Endothelial cell of umbilical vein (primary cell): ENCODE results near the gene ATP2B2. TPM values are rescaled to one million over a fixed set of nuclear protein-coding genes. Genes with fewer than 3 reads are reported as not detected.

Source experiments
- BruUV-seq: library from RNA; stranded (reverse); fragments of 400-500 nt; replicated peaks from 2 replicates; lab custom pipeline; 2021; lab: Mats Ljungman, UMichigan
- CTCF ChIA-PET: fragments of 300-600, 350-600 bp; sonication (Branson Sonifier 250); formaldehyde crosslinking; loops from one replicate; lab custom pipeline; 2021; ENCODE audit warnings: antibody characterized with exemption, inconsistent platforms; lab: Charles Lee
- POLR2A ChIA-PET: fragments of 300-600, 350-600 bp; sonication (Branson Sonifier 250); formaldehyde crosslinking; loops from one replicate; lab custom pipeline; 2021; ENCODE audit warnings: antibody characterized with exemption, inconsistent platforms; lab: Charles Lee
- DNase-seq: peaks from one replicate; pipeline ENCODE4 v3.0.0-alpha.2; 2011; ENCODE audit warnings: low read depth, low spot score
- FAIRE-seq: peaks from 2 replicates; lab custom pipeline; 2011; peaks lifted over from hg19 to GRCh38; lab: Jason Lieb, UNC
- H2AFZ ChIP-seq: 2 replicates; pipeline ENCODE4 v1.6.0; 2012; ENCODE audit warnings: low read depth, low read length, control low read depth, inconsistent platforms
- H3K27ac ChIP-seq: 2 replicates; pipeline ENCODE4 v1.5.1; 2011; ENCODE audit warnings: low read depth, mild to moderate bottlenecking, control low read depth, low read length, moderate library complexity; ENCODE audit not compliant: insufficient read depth
- H3K27me3 ChIP-seq, 2 experiments: 2 replicates each; pipeline versions ENCODE4 v1.6.0 to v1.6.1; 2011; ENCODE audit warnings: low read length in 2 of 2, mixed read lengths in 1 of 2; ENCODE audit not compliant: control insufficient read depth in 2 of 2, insufficient read depth in 2 of 2
- H3K36me3 ChIP-seq, 2 experiments: 2 replicates in 1 of 2; 3 replicates in 1 of 2; pipeline ENCODE4 v1.5.1; 2011; ENCODE audit warnings: low read length in 2 of 2, mild to moderate bottlenecking in 1 of 2, moderate library complexity in 1 of 2; ENCODE audit not compliant: control insufficient read depth in 2 of 2, insufficient read depth in 2 of 2; ENCODE audit errors: extremely low read depth in 1 of 2
- H3K4me1 ChIP-seq: 3 replicates; pipeline ENCODE4 v1.5.1; 2011; ENCODE audit warnings: mild to moderate bottlenecking, low read length; ENCODE audit not compliant: control insufficient read depth, insufficient read depth; ENCODE audit errors: extremely low read depth
- H3K4me2 ChIP-seq: 2 replicates; pipeline ENCODE4 v1.6.1; 2011; ENCODE audit warnings: low read length, control low read depth, mixed read lengths; ENCODE audit not compliant: insufficient read depth
- H3K4me3 ChIP-seq, 3 experiments: fragments of 200-600 bp in 1 of 3; sonication (generic), shearing (Covaris generic) in 1 of 3; replicated peaks in 1 of 3; 2 replicates each; pipeline ENCODE4 v1.5.1; 2011 to 2016; ENCODE audit warnings: control low read depth in 3 of 3, low read length in 3 of 3, mild to moderate bottlenecking in 2 of 3, inconsistent platforms in 1 of 3, low read depth in 1 of 3, moderate library complexity in 1 of 3; ENCODE audit not compliant: insufficient read depth in 1 of 3
- H3K79me2 ChIP-seq: 2 replicates; pipeline ENCODE4 v1.6.0; 2012; ENCODE audit warnings: low read length, inconsistent platforms; ENCODE audit not compliant: control insufficient read depth, insufficient read depth
- H3K9ac ChIP-seq: replicated peaks from 2 replicates; pipeline ENCODE3; 2011; ENCODE audit warnings: low read length, control low read depth; ENCODE audit not compliant: insufficient read depth; ENCODE audit errors: extremely low read depth
- H3K9me1 ChIP-seq: replicated peaks from 3 replicates; pipeline ENCODE4 v1.6.0; 2011; ENCODE audit warnings: mild to moderate bottlenecking, low read length; ENCODE audit not compliant: control insufficient read depth, insufficient read depth; ENCODE audit errors: extremely low read depth
- H3K9me3 ChIP-seq: replicated peaks from 2 replicates; pipeline ENCODE4 v1.5.1; 2012; ENCODE audit warnings: low read length, inconsistent platforms; ENCODE audit not compliant: control insufficient read depth, insufficient read depth
- H4K20me1 ChIP-seq: replicated peaks from 2 replicates; pipeline ENCODE3; 2011; ENCODE audit warnings: mild to moderate bottlenecking, low read length; ENCODE audit not compliant: control insufficient read depth, insufficient read depth; ENCODE audit errors: extremely low read depth
- EZH2 ChIP-seq: IDR thresholded peaks from 2 replicates; pipeline ENCODE4 v1.6.1; 2012; ENCODE audit warnings: borderline replicate concordance, low read depth, mild to moderate bottlenecking, moderate library complexity, low read length, inconsistent platforms; ENCODE audit not compliant: severe bottlenecking
- FOS ChIP-seq: IDR thresholded peaks from 2 replicates; pipeline ENCODE4 v1.6.1; 2011; ENCODE audit warnings: mild to moderate bottlenecking, low read length, moderate library complexity, borderline replicate concordance; ENCODE audit not compliant: insufficient read depth
- GATA2 ChIP-seq: IDR thresholded peaks from 2 replicates; pipeline ENCODE4 v1.7.0; 2011; ENCODE audit warnings: low read depth, mild to moderate bottlenecking, moderate library complexity, mixed read lengths, low read length; ENCODE audit not compliant: insufficient read length, insufficient read depth
- JUN ChIP-seq: IDR thresholded peaks from 2 replicates; pipeline ENCODE4 v1.6.1; 2011; ENCODE audit warnings: borderline replicate concordance, low read depth; ENCODE audit not compliant: insufficient read length, insufficient read depth
- MYC ChIP-seq: IDR thresholded peaks from one replicate; pipeline ENCODE4 v1.6.1; 2011; ENCODE audit warnings: mild to moderate bottlenecking, low read depth, low read length
- POLR2A ChIP-seq: IDR thresholded peaks from 2 replicates; pipeline ENCODE4 v1.6.1; 2012; ENCODE audit warnings: low read depth, mild to moderate bottlenecking, control low read depth, low read length
- POLR2AphosphoS5 ChIP-seq: IDR thresholded peaks from 2 replicates; pipeline ENCODE4 v1.6.1; 2012; ENCODE audit warnings: low read depth, mild to moderate bottlenecking, control low read depth, low read length, moderate library complexity; ENCODE audit not compliant: insufficient read depth
- dilution Hi-C: fragments of 300-500 bp; cut with MboI; formaldehyde crosslinking; loops from one replicate; pipeline ENCODE4 v1.15.0; 2019; ENCODE audit warnings: low sequenced_read_pairs; ENCODE audit not compliant: extremely low pct_ligation_motif_present
- intact Hi-C: fragments of 100-400 bp; cut with micrococcal nuclease; formaldehyde crosslinking; loops from one replicate; pipeline ENCODE4 v1.10.0; 2022
- polyA plus RNA-seq, 4 experiments: library from polyadenylated mRNA; depleted of rRNA in 3 of 4; stranded (reverse) in 3 of 4; unstranded in 1 of 4; fragments of >200 nt; gene quantifications; 2 replicates each; pipeline versions ENCODE4 v1.2.1 to v1.2.3, GENCODE V29; 2011 to 2012; ENCODE audit warnings: missing spikeins in 1 of 4
- total RNA-seq: library from RNA; stranded (reverse); gene quantifications from 2 replicates; pipeline ENCODE4 v1.2.3, GENCODE V29; 2021
- TF ChIP-seq, protein P1 (sequence below): IDR thresholded peaks from 2 replicates; pipeline ENCODE4 v1.6.1; 2011; ENCODE audit not compliant: insufficient read depth, insufficient read length
- TF ChIP-seq, protein P2 (sequence below), 2 donors: IDR thresholded peaks; 1 replicate in 1 of 2; 2 replicates in 1 of 2; pipeline ENCODE4 v1.5.1; 2011; ENCODE audit warnings: low read length in 2 of 2, mild to moderate bottlenecking in 2 of 2, moderate library complexity in 2 of 2, control low read depth in 1 of 2, inconsistent platforms in 1 of 2, low read depth in 1 of 2; ENCODE audit not compliant: insufficient read depth in 1 of 2; ENCODE audit errors: extremely low read depth in 1 of 2

ATP2B2 gene
- total and polyA plus RNA-seq, 2 donors (not counting 3 experiments of a cell fraction or from before 2014, with no cell fraction given) = not detected

DNA sequence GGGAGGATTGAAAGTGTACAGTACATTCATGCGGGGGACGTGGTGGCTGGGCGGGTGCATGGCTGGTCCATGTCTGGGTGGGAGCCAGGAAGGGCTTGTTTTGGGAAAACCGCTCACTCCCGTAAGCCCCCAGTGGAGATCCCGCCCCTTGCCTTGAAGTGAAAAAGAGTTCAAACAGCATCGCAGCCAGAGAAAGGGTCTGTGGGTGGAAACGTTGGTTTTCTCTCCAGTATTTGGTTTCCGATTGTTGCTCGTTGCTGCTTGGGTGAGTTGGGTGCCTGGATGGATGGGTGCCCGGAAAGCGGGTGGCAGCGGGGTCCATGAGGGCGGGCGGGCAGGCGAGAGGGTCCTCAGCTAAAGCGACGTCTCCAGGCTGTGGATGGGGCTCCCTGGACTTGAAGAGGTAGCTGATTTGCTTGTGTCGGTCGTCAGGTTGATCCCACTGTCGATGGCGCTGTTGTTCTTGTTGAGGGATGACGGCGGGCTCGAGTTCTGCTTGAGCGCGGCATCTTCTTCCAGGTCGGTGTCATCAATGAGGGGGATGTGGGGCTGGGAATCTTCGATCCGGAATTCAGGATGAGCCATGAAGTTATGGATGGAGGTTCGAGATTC, 176.8 kb downstream of the ATP2B2 start:
- peaks cover 29 to 44% of the 10 kb centered on the region in 2 experiments for H3K27me3 ChIP-seq
- H3K27ac ChIP-seq = no peak overlapping the region
- dilution Hi-C loops (no loop called here), intact Hi-C loops (no loop called here)
- peaks cover 4% of the 10 kb centered on the region for H3K4me1 ChIP-seq
- no peak for TF ChIP-seq EZH2
- no peak for TF ChIP-seq POLR2AphosphoS5
- no peak for TF ChIP-seq JUN
- TF ChIP-seq MYC = no peak
- no peak for TF ChIP-seq FOS
- TF ChIP-seq, protein P1, sequence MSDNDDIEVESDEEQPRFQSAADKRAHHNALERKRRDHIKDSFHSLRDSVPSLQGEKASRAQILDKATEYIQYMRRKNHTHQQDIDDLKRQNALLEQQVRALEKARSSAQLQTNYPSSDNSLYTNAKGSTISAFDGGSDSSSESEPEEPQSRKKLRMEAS = no peak
- TF ChIP-seq GATA2 = no peak
- TF ChIP-seq, protein P2, sequence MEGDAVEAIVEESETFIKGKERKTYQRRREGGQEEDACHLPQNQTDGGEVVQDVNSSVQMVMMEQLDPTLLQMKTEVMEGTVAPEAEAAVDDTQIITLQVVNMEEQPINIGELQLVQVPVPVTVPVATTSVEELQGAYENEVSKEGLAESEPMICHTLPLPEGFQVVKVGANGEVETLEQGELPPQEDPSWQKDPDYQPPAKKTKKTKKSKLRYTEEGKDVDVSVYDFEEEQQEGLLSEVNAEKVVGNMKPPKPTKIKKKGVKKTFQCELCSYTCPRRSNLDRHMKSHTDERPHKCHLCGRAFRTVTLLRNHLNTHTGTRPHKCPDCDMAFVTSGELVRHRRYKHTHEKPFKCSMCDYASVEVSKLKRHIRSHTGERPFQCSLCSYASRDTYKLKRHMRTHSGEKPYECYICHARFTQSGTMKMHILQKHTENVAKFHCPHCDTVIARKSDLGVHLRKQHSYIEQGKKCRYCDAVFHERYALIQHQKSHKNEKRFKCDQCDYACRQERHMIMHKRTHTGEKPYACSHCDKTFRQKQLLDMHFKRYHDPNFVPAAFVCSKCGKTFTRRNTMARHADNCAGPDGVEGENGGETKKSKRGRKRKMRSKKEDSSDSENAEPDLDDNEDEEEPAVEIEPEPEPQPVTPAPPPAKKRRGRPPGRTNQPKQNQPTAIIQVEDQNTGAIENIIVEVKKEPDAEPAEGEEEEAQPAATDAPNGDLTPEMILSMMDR (IDR thresholded peaks at IDR 0.05; ENCODE audit: extremely low read depth in 1 of 2, insufficient read depth in 1 of 2, low read depth in 1 of 2, low read length in 2 of 2) = no peak
- TF ChIP-seq POLR2A = no peak
- no peak overlapping the region for H3K9ac ChIP-seq
- DNase-seq (no peak), FAIRE-seq (no peak)
- H3K4me3 ChIP-seq = no peak overlapping the region
- H4K20me1 ChIP-seq = no peaks in the 10 kb centered on the region
- H3K4me2 ChIP-seq = no peak overlapping the region
- ChIA-PET POLR2A (no interaction called here), CTCF (interaction anchor here (0.6 kb wide), 1 partner anchor 457 kb away, joined by 3 read pairs; no protein-coding TSS in a partner anchor)
- no peaks in the 10 kb centered on the region for H3K9me1 ChIP-seq
- H3K9me3 ChIP-seq = no peaks in the 10 kb centered on the region
- no peaks in the 10 kb centered on the region for H3K79me2 ChIP-seq
- H2AFZ ChIP-seq = no peak overlapping the region
- no TSS peak for BruUV-seq
- H3K36me3 ChIP-seq = no peaks in the 10 kb centered on the region
